HG03039 (cell line): ENCODE results near the gene PCDHGA1.
"Not testable (repeated sequence)": the region's sequence is repeated elsewhere in the genome, so short reads cannot be mapped to it uniquely, and the experiment has no call there.

Source experiments
- ATAC-seq: cut with Tn5 transposase; IDR thresholded peaks from one replicate; pipeline ENCODE4 v1.9.1; 2021; ENCODE audit warnings: mild to moderate bottlenecking, moderate library complexity; ENCODE audit not compliant: unreplicated experiment

The PCDHGA1 gene

GRCh38 chr5:141346017-141346416 is 15.7 kb downstream of the PCDHGA1 start:
- not testable (repeated sequence) for ATAC-seq

- ATAC-seq, result no peak
Measured at GRCh38 chr5:141349917-141350619, 19.8 kb downstream of the PCDHGA1 start, which contains the start of gene PCDHGB1. Gene PCDHGB1, plus strand, starts transcription at chr5:141350099. Its CDS starts 162 bp downstream, at chr5:141350261.

GRCh38 chr5:141351591-141351990 is 21.3 kb downstream of the PCDHGA1 start:
- ATAC-seq, result no peak

GRCh38 chr5:141354900-141355469 is 24.7 kb downstream of the PCDHGA1 start, which contains the start of gene PCDHGA4:
Gene PCDHGA4, plus strand, starts transcription at chr5:141355021. Its CDS starts 87 bp downstream, at chr5:141355108.
- ATAC-seq, result no peak

DNA sequence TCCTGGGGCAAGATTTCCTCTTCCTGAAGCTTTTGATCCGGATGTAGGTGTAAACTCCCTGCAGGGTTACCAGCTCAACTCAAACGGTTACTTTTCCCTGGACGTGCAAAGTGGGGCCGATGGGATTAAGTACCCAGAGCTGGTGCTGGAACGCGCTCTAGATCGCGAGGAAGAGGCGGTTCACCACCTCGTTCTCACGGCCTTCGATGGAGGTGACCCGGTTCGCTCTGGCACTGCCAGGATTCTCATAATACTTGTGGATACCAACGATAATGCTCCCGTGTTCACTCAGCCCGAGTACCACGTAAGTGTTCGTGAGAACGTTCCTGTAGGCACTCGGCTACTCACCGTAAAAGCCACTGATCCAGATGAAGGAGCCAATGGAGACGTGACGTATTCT is 25.3 kb downstream of the PCDHGA1 start:
- ATAC-seq, result no peak

DNA sequence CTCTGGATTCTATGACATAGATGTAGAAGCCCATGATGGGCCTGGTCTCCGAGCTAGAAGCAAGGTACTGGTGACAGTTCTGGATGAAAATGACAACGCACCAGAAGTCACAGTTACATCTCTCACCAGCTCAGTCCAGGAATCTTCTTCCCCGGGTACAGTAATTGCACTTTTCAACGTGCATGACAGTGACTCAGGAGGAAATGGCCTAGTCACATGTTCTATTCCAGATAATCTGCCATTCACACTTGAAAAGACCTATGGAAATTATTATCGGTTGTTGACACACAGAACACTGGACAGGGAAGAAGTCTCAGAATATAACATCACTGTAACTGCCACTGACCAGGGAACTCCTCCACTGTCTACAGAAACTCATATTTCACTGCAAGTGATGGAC is 25.8 kb downstream of the PCDHGA1 start:
- no peak for ATAC-seq

DNA sequence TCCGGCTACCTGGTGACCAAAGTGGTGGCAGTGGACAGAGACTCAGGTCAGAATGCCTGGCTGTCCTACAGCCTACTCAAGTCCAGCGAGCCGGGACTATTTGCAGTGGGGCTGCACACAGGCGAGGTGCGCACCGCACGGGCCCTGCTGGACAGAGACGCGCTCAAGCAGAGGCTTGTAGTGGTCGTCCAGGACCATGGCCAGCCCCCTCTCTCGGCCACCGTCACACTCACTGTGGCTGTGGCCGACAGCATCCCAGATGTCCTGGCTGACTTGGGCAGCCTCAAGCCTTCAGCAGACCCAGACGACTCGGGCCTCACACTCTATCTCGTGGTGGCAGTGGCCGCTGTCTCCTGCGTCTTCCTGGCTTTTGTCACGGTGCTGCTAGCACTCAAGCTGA is 26.6 kb downstream of the PCDHGA1 start:
- ATAC-seq, result no peak

GRCh38 chr5:141359790-141360426 is 29.6 kb downstream of the PCDHGA1 start, which contains the start of gene PCDHGB2:
Gene PCDHGB2, plus strand, starts transcription at chr5:141359994. Its CDS starts 142 bp downstream, at chr5:141360136.
- no peak for ATAC-seq

DNA sequence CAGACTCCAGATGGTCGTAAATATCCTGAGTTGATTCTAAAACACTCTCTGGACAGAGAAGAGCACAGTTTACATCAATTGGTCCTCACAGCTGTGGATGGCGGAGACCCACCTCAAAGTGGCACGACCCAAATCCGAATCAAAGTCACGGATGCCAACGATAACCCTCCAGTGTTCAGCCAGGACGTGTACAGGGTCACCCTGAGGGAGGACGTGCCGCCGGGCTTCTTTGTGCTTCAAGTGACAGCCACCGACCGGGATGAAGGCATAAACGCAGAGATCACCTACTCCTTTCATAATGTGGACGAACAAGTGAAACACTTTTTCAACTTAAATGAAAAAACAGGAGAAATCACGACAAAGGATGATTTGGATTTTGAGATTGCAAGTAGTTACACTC is 30.4 kb downstream of the PCDHGA1 start:
- no peak for ATAC-seq

- ATAC-seq, result no peak
Measured at GRCh38 chr5:141362719-141363118, 32.4 kb downstream of the PCDHGA1 start.

GRCh38 chr5:141363952-141364660 is 33.8 kb downstream of the PCDHGA1 start, which contains the start of gene PCDHGA5:
Gene PCDHGA5, plus strand, starts transcription at chr5:141364162. Its CDS starts 169 bp downstream, at chr5:141364331.
- ATAC-seq, result no peak

DNA sequence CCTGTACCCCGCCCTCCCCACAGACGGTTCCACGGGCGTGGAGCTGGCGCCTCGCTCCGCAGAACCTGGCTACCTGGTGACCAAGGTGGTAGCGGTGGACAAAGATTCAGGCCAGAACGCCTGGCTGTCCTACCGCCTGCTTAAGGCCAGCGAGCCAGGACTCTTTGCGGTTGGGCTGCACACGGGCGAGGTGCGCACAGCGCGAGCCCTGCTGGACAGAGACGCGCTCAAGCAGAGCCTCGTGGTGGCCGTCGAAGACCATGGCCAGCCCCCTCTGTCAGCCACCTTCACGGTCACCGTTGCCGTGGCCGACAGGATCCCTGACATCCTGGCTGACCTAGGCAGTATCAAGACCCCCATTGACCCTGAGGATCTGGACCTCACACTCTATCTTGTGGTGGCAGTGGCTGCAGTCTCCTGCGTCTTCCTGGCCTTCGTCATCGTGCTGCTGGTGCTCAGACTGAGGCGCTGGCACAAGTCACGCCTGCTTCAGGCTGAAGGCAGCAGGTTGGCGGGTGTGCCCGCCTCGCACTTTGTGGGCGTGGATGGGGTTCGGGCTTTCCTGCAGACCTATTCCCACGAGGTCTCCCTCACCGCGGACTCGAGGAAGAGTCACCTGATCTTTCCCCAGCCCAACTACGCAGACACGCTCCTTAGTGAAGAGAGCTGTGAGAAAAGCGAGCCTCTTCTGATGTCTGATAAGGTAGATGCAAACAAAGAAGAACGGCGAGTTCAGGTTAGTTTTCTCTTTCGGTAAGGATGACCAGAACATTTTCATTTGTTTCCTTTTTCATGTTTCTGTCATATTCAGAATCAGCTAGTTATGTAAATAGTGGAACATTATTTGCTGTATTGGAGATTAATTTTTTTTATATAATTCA is 35.9 kb downstream of the PCDHGA1 start:
- ATAC-seq, result no peak

GRCh38 chr5:141369994-141370848 is 39.9 kb downstream of the PCDHGA1 start, which contains the start of gene PCDHGB3:
Gene PCDHGB3, plus strand, starts transcription at chr5:141370242. Its CDS starts 153 bp downstream, at chr5:141370395.
- no peak for ATAC-seq

DNA sequence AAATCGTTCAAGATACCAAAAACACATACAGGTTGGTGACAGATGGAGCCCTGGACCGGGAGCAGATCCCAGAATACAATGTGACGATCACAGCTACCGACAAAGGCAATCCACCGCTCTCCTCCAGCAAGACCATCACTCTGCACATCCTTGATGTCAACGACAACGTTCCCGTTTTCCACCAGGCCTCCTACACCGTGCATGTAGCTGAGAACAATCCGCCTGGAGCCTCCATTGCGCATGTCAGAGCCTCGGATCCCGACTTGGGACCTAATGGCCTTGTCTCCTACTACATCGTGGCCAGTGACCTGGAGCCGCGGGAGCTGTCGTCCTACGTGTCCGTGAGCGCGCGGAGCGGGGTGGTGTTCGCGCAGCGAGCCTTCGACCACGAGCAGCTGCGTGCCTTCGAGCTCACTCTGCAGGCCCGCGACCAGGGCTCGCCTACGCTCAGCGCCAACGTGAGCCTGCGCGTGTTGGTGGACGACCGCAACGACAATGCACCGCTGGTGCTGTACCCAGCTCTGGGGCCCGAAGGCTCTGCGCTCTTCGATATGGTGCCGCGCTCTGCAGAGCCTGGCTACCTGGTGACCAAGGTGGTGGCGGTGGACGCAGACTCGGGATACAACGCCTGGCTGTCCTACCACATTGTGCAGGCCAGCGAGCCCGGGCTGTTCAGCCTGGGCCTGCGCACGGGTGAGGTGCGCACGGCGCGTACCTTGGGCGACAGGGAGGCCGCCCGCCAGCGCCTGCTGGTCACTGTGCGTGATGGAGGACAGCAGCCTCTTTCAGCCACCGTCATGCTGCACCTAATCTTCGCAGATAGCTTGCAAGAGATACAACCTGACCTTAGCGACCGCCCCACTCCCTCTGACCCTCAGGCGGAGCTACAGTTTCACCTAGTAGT is 41.5 kb downstream of the PCDHGA1 start:
- no peak for ATAC-seq

GRCh38 chr5:141373673-141374317 is 43.5 kb downstream of the PCDHGA1 start, which contains the start of gene PCDHGA6:
Gene PCDHGA6, plus strand, starts transcription at chr5:141373891. Its CDS starts 193 bp downstream, at chr5:141374084.
- no peak for ATAC-seq

DNA sequence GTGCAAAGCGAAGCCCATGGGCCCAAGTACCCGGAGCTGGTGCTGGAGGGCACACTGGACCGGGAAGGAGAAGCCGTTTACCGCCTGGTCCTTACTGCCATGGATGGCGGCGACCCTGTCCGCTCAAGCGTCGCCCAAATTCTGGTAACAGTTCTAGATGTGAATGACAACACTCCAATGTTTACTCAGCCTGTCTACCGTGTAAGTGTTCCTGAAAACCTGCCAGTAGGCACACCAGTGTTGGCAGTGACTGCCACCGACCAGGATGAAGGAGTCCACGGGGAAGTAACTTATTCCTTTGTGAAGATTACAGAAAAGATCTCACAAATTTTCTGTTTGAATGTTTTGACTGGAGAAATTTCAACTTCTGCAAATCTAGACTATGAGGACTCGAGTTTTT is 44.3 kb downstream of the PCDHGA1 start:
- ATAC-seq, result no peak

DNA sequence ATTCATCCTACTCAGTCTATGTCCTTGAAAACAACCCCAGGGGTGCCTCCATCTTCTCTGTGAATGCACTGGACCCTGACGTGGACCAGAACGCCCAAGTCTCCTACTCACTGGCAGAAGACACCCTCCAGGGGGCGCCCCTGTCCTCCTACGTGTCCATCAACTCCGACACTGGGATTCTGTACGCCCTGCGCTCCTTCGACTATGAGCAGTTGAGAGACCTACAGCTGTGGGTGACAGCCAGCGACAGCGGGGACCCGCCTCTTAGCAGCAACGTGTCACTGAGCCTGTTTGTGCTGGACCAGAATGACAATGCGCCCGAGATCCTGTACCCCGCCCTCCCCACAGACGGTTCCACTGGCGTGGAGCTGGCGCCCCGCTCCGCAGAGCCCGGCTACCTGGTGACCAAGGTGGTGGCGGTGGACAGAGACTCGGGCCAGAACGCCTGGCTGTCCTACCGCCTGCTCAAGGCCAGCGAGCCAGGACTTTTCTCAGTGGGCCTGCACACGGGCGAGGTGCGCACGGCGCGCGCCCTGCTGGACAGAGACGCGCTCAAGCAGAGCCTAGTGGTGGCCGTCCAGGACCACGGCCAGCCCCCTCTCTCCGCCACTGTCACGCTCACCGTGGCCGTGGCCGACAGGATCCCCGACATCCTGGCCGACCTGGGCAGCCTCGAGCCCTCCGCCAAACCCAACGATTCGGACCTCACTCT is 45.3 kb downstream of the PCDHGA1 start:
- ATAC-seq, result not testable (repeated sequence)
